BLaER1 (cell line): ENCODE data around the gene ANKZF1.

ENCODE experiments used
- H3K27ac ChIP-seq: shearing (Covaris generic); formaldehyde crosslinking; 2 replicates; pipeline ENCODE4 v1.8.1; 2022
- H3K27me3 ChIP-seq: shearing (Covaris generic); formaldehyde crosslinking; 2 replicates; pipeline ENCODE4 v1.8.1; 2022
- H3K36me3 ChIP-seq: shearing (Covaris generic); formaldehyde crosslinking; 2 replicates; pipeline ENCODE4 v1.8.1; 2022
- H3K4me1 ChIP-seq: shearing (Covaris generic); formaldehyde crosslinking; 2 replicates; pipeline ENCODE4 v1.8.1; 2022
- H3K4me2 ChIP-seq: shearing (Covaris generic); formaldehyde crosslinking; 2 replicates; pipeline ENCODE4 v1.8.1; 2022
- H3K4me3 ChIP-seq: shearing (Covaris generic); formaldehyde crosslinking; 2 replicates; pipeline ENCODE4 v1.8.1; 2022
- H3K9ac ChIP-seq: shearing (Covaris generic); formaldehyde crosslinking; 2 replicates; pipeline ENCODE4 v1.8.1; 2022
- H3K9me3 ChIP-seq: shearing (Covaris generic); formaldehyde crosslinking; 2 replicates; pipeline ENCODE4 v1.8.1; 2022
- H4K20me1 ChIP-seq: shearing (Covaris generic); formaldehyde crosslinking; 2 replicates; pipeline ENCODE4 v1.8.1; 2022
- Cebpa-rat ChIP-seq: shearing (Covaris generic); IDR thresholded peaks from 2 replicates; pipeline ENCODE4 v1.8.1; 2022

The ANKZF1 gene

GRCh38 chr2:219215871-219216534, 13.6 kb upstream of the ANKZF1 start:
- peak overlapping the region; percentile 16; the same call in 1 of the 2 replicates for H3K9ac ChIP-seq
- no peaks in the 10 kb centered on the region for H3K9me3 ChIP-seq
- H3K36me3 ChIP-seq = peaks cover 64% of the 10 kb centered on the region
- H3K27me3 ChIP-seq = no peaks in the 10 kb centered on the region
- peaks cover 18% of the 10 kb centered on the region; the same call in 1 of the 2 replicates for H4K20me1 ChIP-seq
- no peak overlapping the region for H3K27ac ChIP-seq
- H3K4me1 ChIP-seq = peaks cover 43% of the 10 kb centered on the region
- H3K4me3 ChIP-seq = no peak overlapping the region
- no peak for TF ChIP-seq Cebpa-rat
- H3K4me2 ChIP-seq = peak overlapping the region; percentile 99; the same call in 1 of the 2 replicates

- Histone ChIP-seq H3K36me3 (peaks cover 66% of the 10 kb centered on the region), H3K9me3 (no peaks in the 10 kb centered on the region), H4K20me1 (peaks cover 18% of the 10 kb centered on the region; the same call in 1 of the 2 replicates), H3K9ac (no peak overlapping the region; the same call in 1 of the 2 replicates), H3K27me3 (no peaks in the 10 kb centered on the region), H3K27ac (no peak overlapping the region), H3K4me2 (peak overlapping the region; percentile 99), H3K4me1 (peaks cover 43% of the 10 kb centered on the region), H3K4me3 (no peak overlapping the region)
- no peak for TF ChIP-seq Cebpa-rat
Observed at GRCh38 chr2:219216535-219216915, 13.1 kb upstream of the ANKZF1 start.

GRCh38 chr2:219218217-219218731, 11.3 kb upstream of the ANKZF1 start:
- H4K20me1 ChIP-seq = peaks cover 29% of the 10 kb centered on the region
- peak overlapping the region; percentile 99 for H3K4me2 ChIP-seq
- H3K27me3 ChIP-seq = no peaks in the 10 kb centered on the region
- H3K27ac ChIP-seq = peak overlapping the region; percentile 77
- peaks cover 70% of the 10 kb centered on the region for H3K36me3 ChIP-seq
- peak overlapping the region; percentile 74 for H3K4me3 ChIP-seq
- H3K9me3 ChIP-seq = no peaks in the 10 kb centered on the region
- no peak for TF ChIP-seq Cebpa-rat
- peaks cover 43% of the 10 kb centered on the region for H3K4me1 ChIP-seq
- H3K9ac ChIP-seq = peak overlapping the region; percentile 82

GRCh38 chr2:219218732-219219701, 10.6 kb upstream of the ANKZF1 start, which contains the start of gene ABCB6:
Gene ABCB6, minus strand, starts transcription at chr2:219218958. Its CDS starts 285 bp downstream, at chr2:219218673.
- peak within 1 kb of the TSS; percentile 74 for H3K4me3 ChIP-seq
- peak within 1 kb of the TSS; percentile 77 for H3K27ac ChIP-seq
- peaks cover 70% of the 10 kb centered on the region for H3K36me3 ChIP-seq
- H3K27me3 ChIP-seq = no peaks in the 10 kb centered on the region
- peaks cover 43% of the 10 kb centered on the region for H3K4me1 ChIP-seq
- no peaks in the 10 kb centered on the region for H3K9me3 ChIP-seq
- TF ChIP-seq Cebpa-rat = no peak
- H4K20me1 ChIP-seq = peaks cover 33% of the 10 kb centered on the region
- H3K9ac ChIP-seq = peak within 1 kb of the TSS; percentile 82
- peak within 1 kb of the TSS; percentile 99 for H3K4me2 ChIP-seq

- peaks cover 70% of the 10 kb centered on the region for H3K36me3 ChIP-seq
- H4K20me1 ChIP-seq = peaks cover 40% of the 10 kb centered on the region
- H3K4me2 ChIP-seq = peak overlapping the region; percentile 99
Observed at GRCh38 chr2:219219784-219220532, 9.6 kb upstream of the ANKZF1 start.

GRCh38 chr2:219220652-219221402, 8.8 kb upstream of the ANKZF1 start:
- Histone ChIP-seq H3K27me3 (no peaks in the 10 kb centered on the region), H3K9ac (no peak overlapping the region), H3K4me1 (peaks cover 53% of the 10 kb centered on the region), H3K4me3 (no peak overlapping the region), H3K27ac (no peak overlapping the region), H3K36me3 (peaks cover 73% of the 10 kb centered on the region), H4K20me1 (peaks cover 48% of the 10 kb centered on the region), H3K9me3 (no peaks in the 10 kb centered on the region), H3K4me2 (no peak overlapping the region)
- TF ChIP-seq Cebpa-rat = no peak

More at GRCh38 chr2:219219784-219220532, 9.6 kb upstream of the ANKZF1 start:
- no peak for TF ChIP-seq Cebpa-rat
- no peaks in the 10 kb centered on the region for H3K9me3 ChIP-seq
- H3K27ac ChIP-seq = no peak overlapping the region
- H3K4me1 ChIP-seq = peaks cover 45% of the 10 kb centered on the region
- H3K9ac ChIP-seq = peak overlapping the region; percentile 82; the same call in 1 of the 2 replicates
- H3K27me3 ChIP-seq = no peaks in the 10 kb centered on the region
- H3K4me3 ChIP-seq = no peak overlapping the region

GRCh38 chr2:219221957-219222518, 7.6 kb upstream of the ANKZF1 start:
- Histone ChIP-seq H3K9ac (no peak overlapping the region), H3K36me3 (peaks cover 71% of the 10 kb centered on the region), H3K27me3 (no peaks in the 10 kb centered on the region), H3K4me3 (no peak overlapping the region), H3K27ac (no peak overlapping the region), H3K4me1 (peaks cover 53% of the 10 kb centered on the region), H3K9me3 (no peaks in the 10 kb centered on the region), H3K4me2 (no peak overlapping the region), H4K20me1 (peaks cover 60% of the 10 kb centered on the region)
- no peak for TF ChIP-seq Cebpa-rat

GRCh38 chr2:219223831-219224610, 5.6 kb upstream of the ANKZF1 start:
- Histone ChIP-seq H4K20me1 (peaks cover 73% of the 10 kb centered on the region), H3K4me2 (no peak overlapping the region), H3K9me3 (no peaks in the 10 kb centered on the region), H3K27ac (no peak overlapping the region), H3K4me1 (peaks cover 52% of the 10 kb centered on the region), H3K4me3 (no peak overlapping the region), H3K9ac (no peak overlapping the region), H3K27me3 (no peaks in the 10 kb centered on the region), H3K36me3 (peaks cover 71% of the 10 kb centered on the region)
- no peak for TF ChIP-seq Cebpa-rat
